Nephron progenitor cell (in vitro differentiated cells): Measurements from ENCODE around the gene HUS1.

ENCODE experiments used
- DNase-seq: peaks from one replicate; pipeline ENCODE4 v3.0.0; 2021
- H3K27ac Mint-ChIP-seq: 2 replicates; pipeline ENCODE4 v1.8.0; 2021; ENCODE audit warnings: mild to moderate bottlenecking, moderate library complexity, mixed read lengths
- H3K27me3 Mint-ChIP-seq: 2 replicates; pipeline ENCODE4 v1.8.0; 2021; ENCODE audit warnings: mild to moderate bottlenecking, low read depth, mixed read lengths; ENCODE audit not compliant: poor library complexity
- H3K36me3 Mint-ChIP-seq: 2 replicates; pipeline ENCODE4 v1.8.0; 2021; ENCODE audit warnings: low read depth, mixed read lengths
- H3K4me1 Mint-ChIP-seq: 2 replicates; pipeline ENCODE4 v1.8.0; 2021; ENCODE audit warnings: mixed read lengths
- H3K4me3 Mint-ChIP-seq: 2 replicates; pipeline ENCODE4 v1.8.0; 2021; ENCODE audit warnings: mild to moderate bottlenecking, moderate library complexity, mixed read lengths
- H3K9me3 Mint-ChIP-seq: 2 replicates; pipeline ENCODE4 v1.8.0; 2021; ENCODE audit warnings: mild to moderate bottlenecking, moderate library complexity, mixed read lengths
- TF ChIP-seq, protein P1 (sequence below): fragments of 200-600 bp; sonication (generic); IDR thresholded peaks from 2 replicates; pipeline ENCODE4 v1.5.0; 2021; ENCODE audit warnings: antibody characterized with exemption

HUS1 gene

DNA sequence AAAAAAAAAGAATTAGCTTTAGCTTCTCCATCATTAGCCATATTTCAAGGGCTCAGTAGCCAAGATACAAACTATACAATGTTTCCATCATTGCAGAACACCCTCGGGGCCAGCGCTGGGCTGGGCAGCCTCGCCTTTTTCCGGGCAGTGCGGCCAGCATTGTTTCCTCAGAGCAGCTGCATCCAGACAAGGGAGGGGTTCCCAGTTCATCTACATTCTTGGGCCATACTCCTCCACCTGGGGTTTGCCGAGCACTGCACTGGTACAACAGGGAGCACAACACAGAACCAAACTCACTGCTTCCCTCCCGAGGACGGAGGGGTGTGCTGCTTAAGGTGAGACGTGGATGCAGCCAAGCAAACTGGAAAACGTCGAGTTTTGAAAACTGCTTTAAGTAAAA, 28.7 kb downstream of the HUS1 start:
- H3K36me3 Mint-ChIP-seq, result peaks cover 28% of the 10 kb centered on the region
- H3K27ac Mint-ChIP-seq, result no peak overlapping the region
- H3K4me3 Mint-ChIP-seq, result no peak overlapping the region
- TF ChIP-seq, protein P1, sequence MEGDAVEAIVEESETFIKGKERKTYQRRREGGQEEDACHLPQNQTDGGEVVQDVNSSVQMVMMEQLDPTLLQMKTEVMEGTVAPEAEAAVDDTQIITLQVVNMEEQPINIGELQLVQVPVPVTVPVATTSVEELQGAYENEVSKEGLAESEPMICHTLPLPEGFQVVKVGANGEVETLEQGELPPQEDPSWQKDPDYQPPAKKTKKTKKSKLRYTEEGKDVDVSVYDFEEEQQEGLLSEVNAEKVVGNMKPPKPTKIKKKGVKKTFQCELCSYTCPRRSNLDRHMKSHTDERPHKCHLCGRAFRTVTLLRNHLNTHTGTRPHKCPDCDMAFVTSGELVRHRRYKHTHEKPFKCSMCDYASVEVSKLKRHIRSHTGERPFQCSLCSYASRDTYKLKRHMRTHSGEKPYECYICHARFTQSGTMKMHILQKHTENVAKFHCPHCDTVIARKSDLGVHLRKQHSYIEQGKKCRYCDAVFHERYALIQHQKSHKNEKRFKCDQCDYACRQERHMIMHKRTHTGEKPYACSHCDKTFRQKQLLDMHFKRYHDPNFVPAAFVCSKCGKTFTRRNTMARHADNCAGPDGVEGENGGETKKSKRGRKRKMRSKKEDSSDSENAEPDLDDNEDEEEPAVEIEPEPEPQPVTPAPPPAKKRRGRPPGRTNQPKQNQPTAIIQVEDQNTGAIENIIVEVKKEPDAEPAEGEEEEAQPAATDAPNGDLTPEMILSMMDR, result no peak
- peaks cover 22% of the 10 kb centered on the region for H3K4me1 Mint-ChIP-seq
- peaks cover 9% of the 10 kb centered on the region for H3K27me3 Mint-ChIP-seq
- no peak for DNase-seq
- no peaks in the 10 kb centered on the region for H3K9me3 Mint-ChIP-seq

DNA sequence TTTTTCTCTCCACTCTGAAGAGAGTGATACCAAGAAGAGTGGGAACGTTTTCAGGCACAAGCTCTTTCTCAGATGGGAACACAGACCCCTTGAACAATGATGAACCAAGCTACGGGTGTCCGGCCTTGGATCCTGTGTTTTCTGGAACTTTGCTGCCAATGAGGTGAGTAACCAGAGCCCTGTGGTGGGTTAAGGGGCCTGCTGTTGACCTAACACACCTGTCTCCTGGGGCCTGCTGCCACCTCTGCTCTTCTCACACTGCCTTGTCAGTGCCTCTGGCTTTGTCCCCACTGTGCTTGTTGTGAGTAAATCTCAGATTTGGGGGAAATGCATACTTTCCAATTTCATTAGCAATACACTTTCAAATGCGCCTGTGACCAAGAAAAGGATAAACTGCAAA, 29.7 kb downstream of the HUS1 start:
- TF ChIP-seq, protein P1, result no peak
- no peak for DNase-seq
- H3K27ac Mint-ChIP-seq, result no peak overlapping the region
- peaks cover 30% of the 10 kb centered on the region for H3K4me1 Mint-ChIP-seq
- H3K9me3 Mint-ChIP-seq, result no peaks in the 10 kb centered on the region
- no peak overlapping the region for H3K4me3 Mint-ChIP-seq
- H3K36me3 Mint-ChIP-seq, result peaks cover 17% of the 10 kb centered on the region
- peaks cover 9% of the 10 kb centered on the region for H3K27me3 Mint-ChIP-seq

DNA sequence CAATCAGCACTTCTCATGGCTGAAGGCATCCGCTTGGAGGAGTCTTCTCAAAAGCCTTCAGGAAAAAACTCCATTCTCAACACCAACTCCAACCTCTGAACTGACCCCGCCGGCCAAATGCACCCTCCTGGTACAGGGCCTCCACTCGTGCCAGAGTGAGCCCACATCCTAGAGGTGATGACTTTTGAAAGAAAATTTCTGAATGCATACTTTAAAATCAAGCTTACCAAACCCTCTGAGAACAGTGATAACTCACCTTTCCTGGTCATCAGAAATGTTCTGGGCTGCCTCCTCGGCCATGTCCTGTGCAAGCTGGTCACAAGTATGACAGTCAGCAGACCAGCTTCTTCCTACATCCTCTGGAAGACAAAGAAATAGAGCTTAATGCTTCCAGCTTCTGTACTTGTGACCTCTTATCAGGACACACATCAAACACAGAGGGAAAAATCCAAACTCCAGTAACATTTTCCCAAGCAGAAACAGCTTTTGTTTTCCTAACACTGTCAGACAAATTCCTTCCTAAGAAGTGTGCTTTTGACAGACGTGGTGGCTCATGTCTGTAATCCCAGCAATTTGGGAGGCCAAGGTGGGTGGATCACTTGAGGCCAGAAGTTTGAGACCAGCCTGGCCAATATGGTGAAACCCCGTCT, 31.1 kb downstream of the HUS1 start, which contains the start of gene PKD1L1:
Gene PKD1L1 (minus strand): TSS at position 326 of the 650 bp plus-strand sequence. CDS start 26 bp downstream, at position 300.
- peak within 1 kb of the TSS; percentile 32 for H3K27ac Mint-ChIP-seq
- no peaks in the 10 kb centered on the region for H3K9me3 Mint-ChIP-seq
- peaks cover 41% of the 10 kb centered on the region for H3K4me1 Mint-ChIP-seq
- H3K4me3 Mint-ChIP-seq, result no peak within 1 kb of the TSS
- TF ChIP-seq, protein P1, result no peak
- H3K36me3 Mint-ChIP-seq, result peaks cover 3% of the 10 kb centered on the region
- no peak for DNase-seq
- peaks cover 19% of the 10 kb centered on the region for H3K27me3 Mint-ChIP-seq

DNA sequence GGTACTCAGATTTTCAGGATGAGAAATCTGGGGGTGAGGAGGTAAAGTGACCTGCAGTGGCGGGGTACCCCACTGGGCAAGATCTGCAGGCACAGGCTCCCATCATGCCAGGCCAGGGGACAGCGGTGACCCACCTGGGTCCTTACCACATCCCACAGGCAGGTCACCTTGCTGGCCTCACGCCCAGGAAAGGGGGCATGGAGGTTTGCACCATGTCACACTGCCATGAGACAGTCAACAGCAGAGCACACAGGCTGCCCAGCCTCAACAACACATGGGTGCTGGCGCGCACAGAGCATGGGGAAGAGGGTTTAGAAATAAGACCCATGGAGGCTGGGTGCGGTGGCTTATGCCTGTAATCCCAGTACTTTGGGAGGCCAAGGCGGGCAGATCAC, 32.1 kb downstream of the HUS1 start:
- DNase-seq, result no peak
- no peaks in the 10 kb centered on the region for H3K9me3 Mint-ChIP-seq
- no peak overlapping the region for H3K27ac Mint-ChIP-seq
- H3K36me3 Mint-ChIP-seq, result no peaks in the 10 kb centered on the region
- peaks cover 19% of the 10 kb centered on the region for H3K27me3 Mint-ChIP-seq
- TF ChIP-seq, protein P1, result no peak
- H3K4me3 Mint-ChIP-seq, result no peak overlapping the region
- H3K4me1 Mint-ChIP-seq, result peaks cover 42% of the 10 kb centered on the region

DNA sequence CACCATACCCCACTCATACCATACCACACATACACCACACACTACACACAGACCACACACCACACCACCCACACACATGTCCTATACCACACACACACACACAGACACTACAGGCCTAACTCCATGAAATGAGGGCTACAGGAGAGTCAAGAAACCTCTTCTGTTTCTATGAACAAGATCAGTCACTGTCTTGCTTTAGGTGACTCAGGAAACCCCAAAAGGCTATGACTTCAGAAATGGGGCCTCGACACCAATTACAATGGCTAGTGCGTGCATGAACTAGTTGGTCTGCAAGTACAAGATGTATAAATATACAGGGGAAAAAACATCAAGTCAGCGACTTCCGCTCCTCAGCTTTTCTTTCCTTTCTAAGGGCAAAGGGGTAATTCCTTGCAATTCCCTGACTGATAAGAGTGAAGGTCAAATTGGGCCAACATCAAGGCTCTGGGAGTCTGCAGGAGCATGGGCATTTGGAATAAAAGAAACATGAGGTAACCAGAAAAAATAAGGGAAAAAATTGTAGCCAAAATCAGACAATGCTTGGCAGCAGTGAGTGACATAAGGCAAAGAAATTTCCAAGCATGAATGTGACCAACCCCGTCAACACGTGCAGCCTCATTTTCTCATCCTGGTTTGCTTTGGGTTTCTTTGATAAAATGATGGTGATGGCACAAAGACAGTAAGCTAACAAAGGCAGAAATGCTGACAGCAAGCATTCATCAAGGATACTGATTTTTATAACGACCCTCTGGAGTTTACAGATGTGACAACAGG, 32.6 kb downstream of the HUS1 start:
- Mint-ChIP-seq H3K27me3 (peaks cover 19% of the 10 kb centered on the region), H3K36me3 (no peaks in the 10 kb centered on the region), H3K9me3 (no peaks in the 10 kb centered on the region), H3K4me1 (peaks cover 47% of the 10 kb centered on the region), H3K4me3 (no peak overlapping the region), H3K27ac (no peak overlapping the region)
- TF ChIP-seq, protein P1, result no peak
- DNase-seq, result no peak
